GM18951 (cell line): ENCODE results near the gene ELOVL6.
"Not testable (repeated sequence)": the region's sequence is repeated elsewhere in the genome, so short reads cannot be mapped to it uniquely, and the experiment has no call there.

ENCODE experiments used
- POLR2A ChIP-seq: IDR thresholded peaks from 4 replicates; pipeline ENCODE4 v1.6.1; 2011; ENCODE audit warnings: mild to moderate bottlenecking; ENCODE audit not compliant: insufficient read length, insufficient read depth; ENCODE audit errors: extremely low read depth
- in situ Hi-C: fragments of 300-500 bp; cut with MboI; formaldehyde crosslinking; loops from one replicate; pipeline ENCODE4 v1.12.0; 2022; ENCODE audit warnings: low sequenced_read_pairs, mixed read lengths, inconsistent platforms; ENCODE audit not compliant: unreplicated experiment

ELOVL6 gene

DNA sequence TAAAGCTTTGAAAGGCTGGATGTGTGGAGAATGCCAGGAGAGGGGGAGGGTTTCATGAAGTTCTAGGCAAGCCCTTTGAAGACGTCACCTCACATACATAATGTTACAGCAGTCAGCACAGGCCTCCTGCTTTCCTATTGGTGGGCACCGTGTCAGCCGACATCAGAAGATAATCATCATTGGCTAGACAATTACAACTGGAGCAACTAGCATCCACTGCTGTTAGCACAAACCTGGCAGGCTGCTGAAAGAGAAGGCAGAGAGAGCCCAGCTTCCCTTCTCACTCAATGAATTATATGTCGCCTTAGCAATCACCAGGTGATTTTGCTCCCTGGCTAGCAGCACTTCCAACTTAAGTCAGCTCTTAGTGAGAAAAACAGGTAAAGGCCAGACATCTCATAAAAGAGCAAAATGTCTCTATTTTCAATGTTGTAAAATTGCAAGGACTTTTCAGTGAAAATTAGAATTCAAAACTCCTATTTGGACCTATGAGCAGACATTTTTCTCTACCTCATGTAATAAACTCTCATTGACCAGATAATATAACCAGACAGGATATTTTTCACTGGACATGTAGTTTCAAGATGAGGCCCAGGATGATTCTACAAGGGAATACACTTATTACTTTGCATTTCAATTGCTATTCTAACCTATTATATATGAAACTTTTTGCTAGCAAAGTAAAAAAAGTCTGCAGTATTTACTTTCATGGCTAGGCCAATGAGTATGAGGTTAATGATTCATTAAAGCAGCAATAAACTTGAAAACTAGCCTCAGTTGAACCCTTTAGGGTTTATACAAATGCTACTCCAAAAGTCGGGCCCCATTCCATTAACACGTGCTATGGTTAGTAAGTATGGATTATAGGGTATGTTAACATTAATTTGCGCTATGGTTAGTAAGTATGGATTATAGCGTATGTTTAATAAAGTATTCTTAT, 4.3 kb downstream of the ELOVL6 start:
- in situ Hi-C loops: no loop called here
- TF ChIP-seq POLR2A: peak; percentile 73

DNA sequence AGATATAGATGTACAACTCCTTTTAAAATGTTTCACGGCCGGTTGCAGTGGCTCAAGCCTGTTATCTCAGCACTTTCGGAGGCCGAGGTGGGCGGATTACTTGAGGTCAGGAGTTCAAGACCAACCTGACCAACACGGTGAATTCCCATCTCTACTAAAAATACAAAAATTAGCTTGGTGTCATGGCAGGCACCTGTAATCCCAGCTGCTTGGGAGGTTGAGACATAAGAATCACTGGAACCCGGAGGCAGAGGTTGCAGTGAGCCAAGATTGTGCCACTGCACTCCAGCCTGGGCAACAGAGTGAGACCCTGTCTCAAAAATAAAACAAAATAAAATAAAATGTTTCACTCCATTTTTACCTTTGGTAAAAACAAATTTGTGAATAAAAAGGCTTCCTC, 5.1 kb downstream of the ELOVL6 start:
- in situ Hi-C loops: not testable (repeated sequence)

DNA sequence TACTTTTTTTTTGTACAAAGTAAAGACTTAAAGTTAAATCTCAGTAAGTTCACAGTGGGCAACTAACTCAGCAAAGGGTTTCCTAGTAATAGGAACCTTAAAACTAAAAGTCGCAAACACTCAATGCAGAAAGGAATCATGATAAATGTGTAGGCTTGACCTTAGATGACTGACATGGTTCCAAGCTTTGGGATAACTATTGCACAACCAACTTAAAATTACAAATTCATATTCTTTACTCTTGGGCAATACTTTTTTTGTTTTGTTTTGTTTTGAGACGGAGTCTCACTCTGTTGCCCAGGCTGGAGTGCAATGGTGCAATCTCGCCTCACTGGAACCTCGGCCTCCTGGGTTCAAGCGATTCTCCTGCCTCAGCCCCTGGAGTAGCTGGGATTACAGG, 8.2 kb downstream of the ELOVL6 start:
- in situ Hi-C loops: no loop called here
- no peak for TF ChIP-seq POLR2A

DNA sequence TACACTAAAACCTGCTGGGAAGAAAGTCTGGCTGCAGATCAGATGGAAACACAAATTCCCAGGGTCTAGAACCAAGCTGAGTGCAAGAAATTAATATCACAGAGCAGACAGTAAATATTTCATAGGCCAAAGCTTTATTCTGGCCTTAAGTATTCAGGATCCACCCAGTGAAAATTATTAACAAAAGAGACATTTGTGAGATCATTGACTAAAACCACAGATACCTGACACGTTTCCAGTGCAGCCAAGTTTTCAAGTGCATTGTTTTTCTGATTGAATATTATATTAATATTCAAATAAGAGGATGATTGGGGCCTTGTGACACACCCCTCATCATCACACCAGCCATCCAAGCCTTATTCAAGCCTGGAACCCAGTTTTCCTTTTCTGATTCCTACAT, 10.3 kb downstream of the ELOVL6 start:
- in situ Hi-C loops: no loop called here
- no peak for TF ChIP-seq POLR2A

DNA sequence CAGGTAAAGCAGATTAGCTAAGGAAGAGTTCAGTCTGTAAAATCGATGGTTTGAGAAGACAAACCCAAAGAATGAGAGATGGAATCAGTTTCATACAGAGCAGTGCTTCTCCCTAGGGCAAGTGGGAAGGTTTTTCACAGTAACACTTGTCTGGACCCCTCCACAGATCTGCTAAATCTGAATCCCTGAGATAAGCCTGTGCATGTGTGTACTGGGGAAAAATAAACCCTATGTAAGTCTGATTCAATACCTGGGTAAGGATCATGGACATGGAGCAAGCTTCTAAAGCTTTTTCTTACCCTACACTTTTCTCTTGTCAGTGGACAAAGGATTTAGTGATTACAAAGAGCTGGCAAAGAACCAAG, 13.6 kb downstream of the ELOVL6 start:
- TF ChIP-seq POLR2A: no peak
- in situ Hi-C loops: no loop called here

DNA sequence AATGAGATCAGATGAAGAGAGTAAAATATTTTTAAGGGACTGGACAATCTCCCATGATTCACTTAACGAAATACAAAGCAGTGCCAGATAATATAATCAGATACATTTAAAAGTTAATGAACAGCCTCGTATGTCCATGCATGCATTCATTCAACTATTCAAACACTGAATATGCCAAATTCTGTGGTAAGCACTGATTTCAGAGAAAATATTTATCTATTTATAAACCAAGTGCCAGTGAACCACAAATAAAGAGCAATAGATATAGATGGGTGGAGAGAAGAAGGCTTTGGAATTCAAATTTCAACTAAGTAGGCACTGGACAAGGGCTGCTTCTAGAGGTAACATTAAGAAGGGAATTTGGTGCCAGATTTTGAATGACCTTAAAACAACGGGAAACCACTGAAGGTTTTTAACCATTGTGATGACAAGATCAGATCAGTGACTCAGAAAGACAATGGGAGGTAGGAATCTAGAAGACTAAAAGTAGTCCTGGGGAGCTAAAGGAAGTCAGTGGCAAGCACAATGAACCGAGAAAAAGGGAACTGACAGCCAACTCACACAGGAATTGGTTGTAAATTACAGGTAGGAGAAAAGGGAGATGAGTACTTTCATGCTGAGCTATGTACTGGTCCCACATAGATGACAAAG, 14.2 kb downstream of the ELOVL6 start:
- TF ChIP-seq POLR2A: no peak
- in situ Hi-C loops: no loop called here

DNA sequence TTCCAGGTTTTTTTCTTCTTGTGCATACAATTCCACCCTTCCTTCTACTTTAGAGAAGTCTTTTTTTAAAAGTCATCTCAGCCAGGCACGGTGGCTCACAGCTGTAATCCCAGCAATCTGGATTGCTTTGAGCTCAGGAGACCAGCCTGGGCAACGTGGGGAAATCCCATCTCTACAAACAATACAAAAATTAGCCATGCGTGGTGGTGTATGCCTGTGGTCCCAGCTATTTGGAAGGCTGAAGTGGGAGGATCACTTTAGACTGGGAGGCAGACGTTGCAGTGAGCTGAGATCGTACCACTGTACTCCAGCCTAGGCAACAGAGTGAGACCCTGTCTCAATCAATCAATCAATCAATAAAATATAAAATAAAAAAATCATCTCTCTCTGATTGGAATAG, 14.8 kb downstream of the ELOVL6 start:
- TF ChIP-seq POLR2A: no peak
- in situ Hi-C loops: no loop called here

DNA sequence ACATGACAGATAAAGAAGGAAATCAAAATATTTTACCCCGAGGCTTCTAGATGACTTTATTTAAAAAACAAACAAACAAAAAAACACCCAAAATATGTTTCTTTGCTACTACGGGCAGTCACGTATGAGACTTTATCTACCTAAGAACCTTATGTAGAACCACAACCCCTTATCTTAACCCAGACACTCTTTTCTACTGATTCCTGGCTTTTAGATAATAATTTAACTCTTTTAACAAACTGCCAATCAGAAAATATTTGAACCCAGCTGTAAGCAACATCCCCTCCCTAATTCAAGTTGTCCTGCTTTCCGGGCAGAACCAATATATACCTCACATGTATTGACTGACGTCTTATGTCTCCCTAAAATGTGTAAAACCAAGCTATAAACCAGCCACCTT, 15.4 kb downstream of the ELOVL6 start:
- in situ Hi-C loops: no loop called here
- no peak for TF ChIP-seq POLR2A

DNA sequence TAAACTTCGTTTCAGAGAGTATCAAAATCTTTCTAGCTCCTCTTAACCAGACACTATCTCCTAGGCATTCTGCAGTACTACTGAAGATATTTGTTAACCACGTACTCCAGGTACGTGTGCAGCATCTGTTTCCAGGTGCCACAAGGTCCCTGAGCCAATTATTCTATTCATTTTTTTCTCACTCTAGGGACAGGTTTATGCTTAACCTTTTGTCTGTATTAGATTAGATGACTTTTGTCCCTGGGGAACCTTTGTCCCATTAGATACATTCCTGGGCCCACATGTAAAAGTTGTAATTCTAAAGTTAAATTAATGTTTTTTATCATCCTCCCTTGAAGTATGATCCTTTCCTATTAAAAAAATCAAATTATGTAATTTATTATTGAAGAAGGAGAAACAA, 16.5 kb downstream of the ELOVL6 start:
- in situ Hi-C loops: no loop called here
- TF ChIP-seq POLR2A: no peak

DNA sequence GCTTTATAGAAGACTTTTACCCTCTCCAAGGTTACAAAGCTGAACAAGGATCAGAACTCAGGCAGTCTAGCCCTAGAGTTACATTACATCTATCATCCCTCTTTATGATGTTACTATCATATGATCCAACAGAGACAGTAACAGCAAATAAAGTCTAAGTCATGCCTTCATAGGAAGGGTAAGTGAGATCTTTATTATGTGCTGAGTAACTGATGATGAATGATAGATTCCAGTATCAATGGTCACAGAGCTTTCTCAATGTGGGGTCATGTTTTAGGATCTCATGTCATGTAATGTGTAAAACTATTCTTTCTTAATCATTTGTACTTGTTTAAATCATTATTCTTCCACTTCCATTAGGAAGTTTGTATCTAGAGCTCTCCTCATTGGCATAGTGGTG, 22.8 kb downstream of the ELOVL6 start:
- no peak for TF ChIP-seq POLR2A

DNA sequence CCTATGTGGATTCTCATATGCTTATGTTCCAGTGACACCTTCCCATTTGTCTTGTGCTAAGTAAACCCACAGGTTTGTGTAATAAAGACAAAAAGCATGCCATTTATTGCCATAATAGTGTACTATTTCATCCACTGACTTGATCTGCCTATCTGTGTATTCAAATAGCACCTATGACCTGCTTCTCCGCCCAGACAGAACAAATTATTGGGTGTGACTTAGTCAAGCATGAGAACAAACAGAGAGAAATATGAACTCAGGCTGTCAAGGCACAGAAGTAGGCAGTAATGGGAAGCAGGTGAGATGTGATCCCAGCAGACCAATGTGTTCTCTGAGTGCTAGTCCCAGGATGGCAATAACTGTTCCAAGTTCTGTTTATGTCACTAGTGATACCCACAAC, 25.4 kb downstream of the ELOVL6 start:
- no peak for TF ChIP-seq POLR2A

More for the DNA sequence above, 22.8 kb downstream of the ELOVL6 start:
- in situ Hi-C loops: no loop called here

DNA sequence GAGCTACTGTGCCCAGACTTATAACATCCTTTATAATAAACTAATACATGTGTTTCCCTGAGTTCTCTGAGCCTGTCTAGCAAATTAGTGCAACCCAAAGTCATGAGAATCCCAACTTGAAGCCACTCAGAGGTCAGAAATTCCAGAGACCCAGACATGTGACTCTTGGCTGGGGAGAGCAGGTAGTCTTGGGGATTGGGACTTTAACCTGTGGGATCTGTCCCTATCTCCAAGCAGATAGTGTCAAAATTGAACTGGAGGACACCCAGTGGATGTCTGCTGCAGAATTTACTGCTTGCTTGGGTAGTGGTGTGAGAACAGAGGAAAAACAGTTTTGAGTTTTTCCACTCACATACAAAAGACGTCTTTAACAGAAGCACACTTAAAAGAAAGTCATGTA, 26.4 kb downstream of the ELOVL6 start:
- in situ Hi-C loops: no loop called here
- TF ChIP-seq POLR2A: no peak

More for the DNA sequence above, 25.4 kb downstream of the ELOVL6 start:
- in situ Hi-C loops: no loop called here

DNA sequence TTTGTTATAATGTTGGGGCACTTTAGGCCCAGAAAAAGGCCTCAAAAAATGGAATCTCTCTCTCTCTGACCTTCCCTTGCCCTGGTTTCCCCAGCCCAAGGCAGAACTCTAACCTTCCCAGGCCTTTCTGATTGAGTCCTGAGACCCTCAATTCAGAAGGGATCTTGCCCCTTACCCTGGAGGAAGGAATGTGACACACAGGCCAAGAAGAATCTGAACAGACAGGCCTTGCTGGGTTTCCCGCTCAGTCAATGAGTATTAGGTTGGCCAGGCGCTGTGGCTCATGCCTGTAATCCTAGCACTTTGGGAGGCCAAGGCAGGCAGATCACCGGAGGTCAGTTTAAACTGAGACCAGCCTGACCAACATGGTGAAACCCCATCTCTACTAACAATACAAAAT, 27.6 kb downstream of the ELOVL6 start:
- no peak for TF ChIP-seq POLR2A
- in situ Hi-C loops: no loop called here
